ENCODE results near the gene C16orf87.

GRCh38 chr16:46854846-46855245 lies 23.9 kb upstream of the C16orf87 start:
- TF ChIP-seq YY1 (tag by site-specific recombination; IDR thresholded peaks at IDR 0.05), result no peak
- TF ChIP-seq, protein P1, sequence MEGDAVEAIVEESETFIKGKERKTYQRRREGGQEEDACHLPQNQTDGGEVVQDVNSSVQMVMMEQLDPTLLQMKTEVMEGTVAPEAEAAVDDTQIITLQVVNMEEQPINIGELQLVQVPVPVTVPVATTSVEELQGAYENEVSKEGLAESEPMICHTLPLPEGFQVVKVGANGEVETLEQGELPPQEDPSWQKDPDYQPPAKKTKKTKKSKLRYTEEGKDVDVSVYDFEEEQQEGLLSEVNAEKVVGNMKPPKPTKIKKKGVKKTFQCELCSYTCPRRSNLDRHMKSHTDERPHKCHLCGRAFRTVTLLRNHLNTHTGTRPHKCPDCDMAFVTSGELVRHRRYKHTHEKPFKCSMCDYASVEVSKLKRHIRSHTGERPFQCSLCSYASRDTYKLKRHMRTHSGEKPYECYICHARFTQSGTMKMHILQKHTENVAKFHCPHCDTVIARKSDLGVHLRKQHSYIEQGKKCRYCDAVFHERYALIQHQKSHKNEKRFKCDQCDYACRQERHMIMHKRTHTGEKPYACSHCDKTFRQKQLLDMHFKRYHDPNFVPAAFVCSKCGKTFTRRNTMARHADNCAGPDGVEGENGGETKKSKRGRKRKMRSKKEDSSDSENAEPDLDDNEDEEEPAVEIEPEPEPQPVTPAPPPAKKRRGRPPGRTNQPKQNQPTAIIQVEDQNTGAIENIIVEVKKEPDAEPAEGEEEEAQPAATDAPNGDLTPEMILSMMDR (tag by site-specific recombination; IDR thresholded peaks at IDR 0.05), result no peak
- TF ChIP-seq TCF7L2 (IDR thresholded peaks at IDR 0.05; ENCODE audit: borderline replicate concordance, low read depth, low read length), result no peak
- no peak for TF ChIP-seq ZBTB11 (tag by site-specific recombination; conservative IDR thresholded peaks at IDR 0.05; ENCODE audit: low read depth)

Data from HEK293 (cell line).